SH-SY5Y (cell line): Measurements from ENCODE around the gene PIK3CD.

Experiments
- GATA2 ChIP-seq: IDR thresholded peaks from 2 replicates; pipeline ENCODE4 v1.6.1; 2011; ENCODE audit warnings: mild to moderate bottlenecking, low read depth, low read length
- GATA3 ChIP-seq: IDR thresholded peaks from 2 replicates; pipeline ENCODE4 v1.6.1; 2011; ENCODE audit warnings: low read depth, mild to moderate bottlenecking, low read length, moderate library complexity

DNA sequence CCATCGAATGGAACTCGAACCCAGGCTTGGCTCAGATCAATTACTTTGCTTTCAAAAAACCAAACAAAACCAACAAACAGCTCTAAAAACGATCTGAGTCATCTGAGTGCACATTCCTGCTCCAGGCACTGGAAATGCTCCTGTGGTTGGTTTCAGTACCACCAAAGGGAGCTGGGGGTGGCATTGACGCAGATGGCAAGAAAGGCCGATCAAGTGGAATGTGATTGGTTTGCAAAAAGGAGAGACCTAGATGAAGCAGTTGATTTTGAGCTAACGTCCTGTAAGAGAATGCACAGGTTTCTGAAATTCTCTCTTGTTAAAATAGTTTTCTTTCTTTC is 39.5 kb downstream of the PIK3CD start:
- TF ChIP-seq GATA2: no peak
- no peak for TF ChIP-seq GATA3
